ENCODE results near the gene TENT5C. TPM values are rescaled to one million over a fixed set of nuclear protein-coding genes. Genes with fewer than 3 reads are reported as not detected.
A peak's percentile ranks its signal among the peaks of the same experiment; 100 is the strongest.

The TENT5C gene
- total RNA-seq, 1 experiment from 2014 or later = not detected

DNA sequence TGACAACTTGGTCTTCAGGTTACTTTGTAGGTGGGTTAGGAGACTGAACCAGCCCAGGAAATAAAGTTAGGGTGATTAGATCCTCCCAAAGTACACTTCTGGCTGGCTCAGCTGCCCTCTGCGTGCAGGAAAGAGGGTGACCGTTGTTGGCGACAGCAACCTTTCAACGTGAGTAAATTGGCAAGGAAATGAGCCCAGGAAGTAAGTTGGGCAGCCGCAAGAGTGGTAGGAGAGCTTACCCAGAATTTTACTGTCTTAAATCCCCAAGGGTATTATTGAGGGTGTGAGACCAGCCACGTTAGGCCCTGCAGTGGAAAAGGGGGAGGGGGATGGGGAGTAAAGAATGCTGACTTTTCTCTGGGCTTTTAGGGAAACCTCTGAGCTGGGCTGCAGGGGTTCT is 1.6 kb downstream of the TENT5C start:
- Mint-ChIP-seq H3K27ac (ENCODE audit: low read depth, unreplicated experiment) (no peak overlapping the region), H3K4me3 (ENCODE audit: unreplicated experiment) (peak overlapping the region; percentile 97), H3K27me3 (ENCODE audit: insufficient read depth, unreplicated experiment) (peaks cover 26% of the 10 kb centered on the region), H3K9me3 (ENCODE audit: unreplicated experiment) (no peaks in the 10 kb centered on the region), H3K4me1 (ENCODE audit: insufficient read depth, unreplicated experiment) (peaks cover under 1% of the 10 kb centered on the region), H3K36me3 (ENCODE audit: insufficient read depth, unreplicated experiment) (peaks cover 5% of the 10 kb centered on the region)
- intact Hi-C loops (cut with micrococcal nuclease) = no loop called here
- DNase-seq (ENCODE audit: unreplicated experiment) = no peak
- TF ChIP-seq, protein P1, sequence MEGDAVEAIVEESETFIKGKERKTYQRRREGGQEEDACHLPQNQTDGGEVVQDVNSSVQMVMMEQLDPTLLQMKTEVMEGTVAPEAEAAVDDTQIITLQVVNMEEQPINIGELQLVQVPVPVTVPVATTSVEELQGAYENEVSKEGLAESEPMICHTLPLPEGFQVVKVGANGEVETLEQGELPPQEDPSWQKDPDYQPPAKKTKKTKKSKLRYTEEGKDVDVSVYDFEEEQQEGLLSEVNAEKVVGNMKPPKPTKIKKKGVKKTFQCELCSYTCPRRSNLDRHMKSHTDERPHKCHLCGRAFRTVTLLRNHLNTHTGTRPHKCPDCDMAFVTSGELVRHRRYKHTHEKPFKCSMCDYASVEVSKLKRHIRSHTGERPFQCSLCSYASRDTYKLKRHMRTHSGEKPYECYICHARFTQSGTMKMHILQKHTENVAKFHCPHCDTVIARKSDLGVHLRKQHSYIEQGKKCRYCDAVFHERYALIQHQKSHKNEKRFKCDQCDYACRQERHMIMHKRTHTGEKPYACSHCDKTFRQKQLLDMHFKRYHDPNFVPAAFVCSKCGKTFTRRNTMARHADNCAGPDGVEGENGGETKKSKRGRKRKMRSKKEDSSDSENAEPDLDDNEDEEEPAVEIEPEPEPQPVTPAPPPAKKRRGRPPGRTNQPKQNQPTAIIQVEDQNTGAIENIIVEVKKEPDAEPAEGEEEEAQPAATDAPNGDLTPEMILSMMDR (IDR thresholded peaks at IDR 0.05; ENCODE audit: unreplicated experiment) = no peak
- CTCF ChIA-PET = interaction anchor here (0.7 to 4.0 kb wide), 4 partner anchors 95 to 151 kb away, joined by 3 to 29 read pairs (median 5); no protein-coding TSS in a partner anchor
- POLR2A ChIA-PET = interaction anchor here (1.0 to 1.6 kb wide), 2 partner anchors 11 to 240 kb away, joined by 3 to 5 read pairs; partner anchors contain the start of gene MAN1A2
- BruUV-seq (replicated peaks) = no TSS peak

DNA sequence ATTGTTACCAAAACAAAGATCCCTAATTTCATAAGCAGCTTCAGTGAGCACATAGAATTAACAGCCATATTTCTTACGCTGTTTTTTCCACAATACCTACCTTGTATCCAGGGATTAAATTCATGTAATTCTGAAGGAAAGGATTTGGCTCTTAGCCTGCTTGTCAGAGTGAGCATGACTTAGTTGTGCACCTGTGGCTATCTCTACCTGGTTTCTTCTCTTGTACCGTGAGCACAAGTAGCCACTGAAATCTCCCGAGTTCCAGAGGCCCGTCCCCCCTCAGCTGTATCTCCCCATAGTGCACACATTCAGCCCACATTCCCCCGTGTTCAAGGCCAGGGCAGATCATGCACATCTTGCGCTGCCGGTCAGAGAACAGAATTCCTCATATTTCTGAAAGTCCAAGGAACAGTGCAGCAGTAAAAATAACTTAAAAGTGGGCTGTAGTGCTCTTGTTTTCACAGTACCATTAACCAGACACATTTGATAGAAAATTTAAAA is 2.3 kb downstream of the TENT5C start:
- TF ChIP-seq, protein P1 (IDR thresholded peaks at IDR 0.05; ENCODE audit: unreplicated experiment) = no peak

DNA sequence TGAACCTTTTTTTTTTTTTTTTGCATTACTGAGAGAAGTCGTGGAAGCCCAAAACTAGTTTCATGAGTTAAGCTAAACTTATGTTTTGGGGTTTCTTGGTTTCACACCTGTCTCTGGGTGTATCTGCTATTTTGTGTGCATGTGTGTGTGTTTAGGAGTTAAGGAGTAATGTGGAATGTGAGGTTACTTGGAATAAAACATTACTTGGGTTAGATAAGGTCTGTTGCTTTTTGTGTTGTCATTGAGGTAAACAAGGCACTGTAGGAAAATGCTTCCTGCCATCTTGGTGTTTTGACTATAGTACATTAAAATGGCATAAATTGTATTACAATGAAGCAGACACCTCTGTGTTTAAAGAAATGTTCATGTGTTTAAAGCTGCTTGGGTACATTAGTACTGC is 2.9 kb downstream of the TENT5C start:
- H3K27ac Mint-ChIP-seq (ENCODE audit: low read depth, unreplicated experiment) = no peak overlapping the region
- TF ChIP-seq, protein P1 (IDR thresholded peaks at IDR 0.05; ENCODE audit: unreplicated experiment) = no peak
- H3K27me3 Mint-ChIP-seq (ENCODE audit: insufficient read depth, unreplicated experiment) = peaks cover 24% of the 10 kb centered on the region
- BruUV-seq (replicated peaks) = no TSS peak
- peaks cover 5% of the 10 kb centered on the region for H3K36me3 Mint-ChIP-seq (ENCODE audit: insufficient read depth, unreplicated experiment)
- CTCF ChIA-PET = interaction anchor here (0.6 to 4.0 kb wide), 3 partner anchors 48 to 149 kb away, joined by 4 to 29 read pairs (median 5); no protein-coding TSS in a partner anchor
- intact Hi-C loops (cut with micrococcal nuclease) = no loop called here
- peaks cover 14% of the 10 kb centered on the region for H3K4me1 Mint-ChIP-seq (ENCODE audit: insufficient read depth, unreplicated experiment)
- POLR2A ChIA-PET = no interaction called here
- no peak overlapping the region for H3K4me3 Mint-ChIP-seq (ENCODE audit: unreplicated experiment)
- H3K9me3 Mint-ChIP-seq (ENCODE audit: unreplicated experiment) = no peaks in the 10 kb centered on the region
- no peak for DNase-seq (ENCODE audit: unreplicated experiment)

More for the DNA sequence above, 2.3 kb downstream of the TENT5C start:
- ChIA-PET CTCF (interaction anchor here (0.6 to 4.0 kb wide), 5 partner anchors 96 to 273 kb away, joined by 3 to 29 read pairs (median 6); no protein-coding TSS in a partner anchor), POLR2A (no interaction called here)
- no peak overlapping the region for H3K4me3 Mint-ChIP-seq (ENCODE audit: unreplicated experiment)
- no TSS peak for BruUV-seq (replicated peaks)
- H3K36me3 Mint-ChIP-seq (ENCODE audit: insufficient read depth, unreplicated experiment) = peaks cover 5% of the 10 kb centered on the region
- peaks cover 8% of the 10 kb centered on the region for H3K4me1 Mint-ChIP-seq (ENCODE audit: insufficient read depth, unreplicated experiment)
- H3K27ac Mint-ChIP-seq (ENCODE audit: low read depth, unreplicated experiment) = no peak overlapping the region
- H3K9me3 Mint-ChIP-seq (ENCODE audit: unreplicated experiment) = no peaks in the 10 kb centered on the region
- intact Hi-C loops (cut with micrococcal nuclease) = no loop called here
- DNase-seq (ENCODE audit: unreplicated experiment) = no peak
- H3K27me3 Mint-ChIP-seq (ENCODE audit: insufficient read depth, unreplicated experiment) = peaks cover 26% of the 10 kb centered on the region

DNA sequence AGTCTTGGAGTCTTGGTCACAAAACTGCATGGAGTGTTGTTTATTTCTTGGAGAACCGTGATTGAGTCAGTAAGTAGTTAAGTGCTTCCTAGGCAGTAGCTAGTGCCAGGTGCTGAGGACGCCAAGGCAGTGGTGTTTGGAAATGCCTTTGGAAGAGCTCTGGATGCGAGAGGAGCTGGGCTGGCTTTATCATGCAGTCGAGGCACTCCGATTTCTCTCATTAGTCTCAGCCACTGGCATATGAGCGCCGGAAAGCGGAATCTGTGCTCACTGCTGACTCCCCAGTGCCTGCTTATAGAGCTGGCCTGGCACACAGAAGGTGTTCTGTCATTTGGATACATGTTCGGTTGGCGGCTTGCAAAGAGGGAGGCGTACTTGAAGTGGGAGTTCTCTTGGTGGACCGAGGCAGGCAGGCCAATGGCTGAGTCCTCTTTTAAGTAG is 3.6 kb downstream of the TENT5C start:
- H3K4me3 Mint-ChIP-seq (ENCODE audit: unreplicated experiment) = no peak overlapping the region
- H3K27ac Mint-ChIP-seq (ENCODE audit: low read depth, unreplicated experiment) = no peak overlapping the region
- peaks cover 16% of the 10 kb centered on the region for H3K4me1 Mint-ChIP-seq (ENCODE audit: insufficient read depth, unreplicated experiment)
- no TSS peak for BruUV-seq (replicated peaks)
- ChIA-PET POLR2A (no interaction called here), CTCF (interaction anchor here (0.7 to 4.0 kb wide), 4 partner anchors 21 to 149 kb away, joined by 3 to 29 read pairs (median 4); no protein-coding TSS in a partner anchor)
- peaks cover 5% of the 10 kb centered on the region for H3K36me3 Mint-ChIP-seq (ENCODE audit: insufficient read depth, unreplicated experiment)
- H3K27me3 Mint-ChIP-seq (ENCODE audit: insufficient read depth, unreplicated experiment) = peaks cover 16% of the 10 kb centered on the region
- DNase-seq (ENCODE audit: unreplicated experiment) = no peak
- H3K9me3 Mint-ChIP-seq (ENCODE audit: unreplicated experiment) = no peaks in the 10 kb centered on the region
- intact Hi-C loops (cut with micrococcal nuclease) = no loop called here
- TF ChIP-seq, protein P1 (IDR thresholded peaks at IDR 0.05; ENCODE audit: unreplicated experiment) = no peak
